WTC11 (cell line): ENCODE data around the gene CRBN. TPM values are rescaled to one million over a fixed set of nuclear protein-coding genes. Genes with fewer than 3 reads are reported as not detected.

ENCODE experiments used
- ATAC-seq: fragments of 200-7000 bp; cut with Tn5 transposase; 2 replicates; pipeline ENCODE4 v1.10.0; 2021; ENCODE audit warnings: mild to moderate bottlenecking, moderate library complexity
- CTCF ChIA-PET: fragments of 300-600 bp; sonication (Branson Sonifier 250); formaldehyde crosslinking; loops from one replicate; lab custom pipeline; 2021; ENCODE audit warnings: antibody characterized with exemption; lab: Charles Lee
- POLR2A ChIA-PET: fragments of 350-600 bp; sonication (Branson Sonifier 250); formaldehyde crosslinking; loops from one replicate; lab custom pipeline; 2021; ENCODE audit warnings: antibody characterized with exemption; lab: Charles Lee
- DNase-seq: peaks from one replicate; pipeline ENCODE4 v3.0.0; 2021; ENCODE audit warnings: low spot score
- H3K27ac Mint-ChIP-seq: 2 replicates; pipeline ENCODE4 v1.8.0; 2021; ENCODE audit warnings: mixed read lengths
- H3K27me3 Mint-ChIP-seq: 2 replicates; pipeline ENCODE4 v1.8.0; 2021; ENCODE audit warnings: low read depth, mild to moderate bottlenecking, moderate library complexity, mixed read lengths
- H3K36me3 Mint-ChIP-seq: 2 replicates; pipeline ENCODE4 v1.8.0; 2021; ENCODE audit warnings: mixed read lengths
- H3K4me1 Mint-ChIP-seq: 2 replicates; pipeline ENCODE4 v1.8.0; 2022; ENCODE audit warnings: mixed read lengths
- H3K4me3 Mint-ChIP-seq: 2 replicates; pipeline ENCODE4 v1.8.0; 2021; ENCODE audit warnings: mild to moderate bottlenecking, moderate library complexity, mixed read lengths
- H3K9me3 Mint-ChIP-seq: 2 replicates; pipeline ENCODE4 v1.8.0; 2021; ENCODE audit warnings: mixed read lengths
- ATF2 ChIP-seq: sonication (generic); formaldehyde crosslinking; IDR thresholded peaks from 2 replicates; pipeline ENCODE4 v1.8.1; 2022; ENCODE audit warnings: low read depth, missing genetic modification reagents, borderline replicate concordance
- E2F1 ChIP-seq: sonication (generic); formaldehyde crosslinking; IDR thresholded peaks from 2 replicates; pipeline ENCODE4 v1.8.0; 2022; ENCODE audit warnings: mild to moderate bottlenecking, missing genetic modification reagents
- ELF4 ChIP-seq: sonication (generic); formaldehyde crosslinking; IDR thresholded peaks from 2 replicates; pipeline ENCODE4 v1.8.1; 2022; ENCODE audit warnings: low read depth, mild to moderate bottlenecking, moderate library complexity, missing genetic modification reagents
- ETV6 ChIP-seq: sonication (generic); formaldehyde crosslinking; IDR thresholded peaks from 2 replicates; pipeline ENCODE4 v1.8.1; 2022; ENCODE audit warnings: mild to moderate bottlenecking, missing genetic modification reagents
- FOXK1 ChIP-seq: sonication (generic); formaldehyde crosslinking; IDR thresholded peaks from 2 replicates; pipeline ENCODE4 v1.8.0; 2022; ENCODE audit warnings: mild to moderate bottlenecking, moderate library complexity, missing genetic modification reagents
- GRHL2 ChIP-seq: fragments of 250-450 bp; sonication (Bioruptor Pico); IDR thresholded peaks from 2 replicates; pipeline ENCODE4 v1.8.0; 2022; ENCODE audit warnings: mild to moderate bottlenecking, moderate library complexity; ENCODE audit not compliant: insufficient replicate concordance, severe bottlenecking
- HMGA2 ChIP-seq: fragments of 250-450 bp; sonication (Bioruptor Pico); IDR thresholded peaks from 2 replicates; pipeline ENCODE4 v1.4.0; 2021; ENCODE audit warnings: mild to moderate bottlenecking, moderate library complexity
- MXD4 ChIP-seq: fragments of 250-450 bp; sonication (Bioruptor Pico); IDR thresholded peaks from 2 replicates; pipeline ENCODE4 v1.8.0; 2021; ENCODE audit warnings: mild to moderate bottlenecking, moderate library complexity, borderline replicate concordance
- NFATC4 ChIP-seq: fragments of 250-450 bp; sonication (Bioruptor Pico); IDR thresholded peaks from 2 replicates; pipeline ENCODE4 v1.9.0; 2021; ENCODE audit warnings: mild to moderate bottlenecking
- OVOL2 ChIP-seq: fragments of 250-450 bp; sonication (Bioruptor Pico); IDR thresholded peaks from 2 replicates; pipeline ENCODE4 v1.9.0; 2021; ENCODE audit warnings: mild to moderate bottlenecking, borderline replicate concordance
- PRDM15 ChIP-seq: sonication (generic); formaldehyde crosslinking; IDR thresholded peaks from 2 replicates; pipeline ENCODE4 v1.8.0; 2022; ENCODE audit warnings: missing genetic modification reagents
- PRRX2 ChIP-seq: fragments of 250-450 bp; sonication (Bioruptor Pico); IDR thresholded peaks from 2 replicates; pipeline ENCODE4 v1.8.0; 2021; ENCODE audit warnings: mild to moderate bottlenecking
- SP1 ChIP-seq: sonication (generic); formaldehyde crosslinking; conservative IDR thresholded peaks from 2 replicates; pipeline ENCODE4 v1.8.1; 2022; ENCODE audit warnings: missing genetic modification reagents
- STAT6 ChIP-seq: sonication (generic); formaldehyde crosslinking; conservative IDR thresholded peaks from 2 replicates; pipeline ENCODE4 v1.8.1; 2023; ENCODE audit warnings: mild to moderate bottlenecking, low read depth, missing genetic modification reagents, moderate library complexity
- ZBTB43 ChIP-seq: sonication (generic); formaldehyde crosslinking; IDR thresholded peaks from 2 replicates; pipeline ENCODE4 v1.8.1; 2023; ENCODE audit warnings: mild to moderate bottlenecking, missing genetic modification reagents
- ZNF425 ChIP-seq: fragments of 250-450 bp; sonication (Bioruptor Pico); conservative IDR thresholded peaks from 2 replicates; pipeline ENCODE4 v1.9.0; 2021; ENCODE audit warnings: mild to moderate bottlenecking
- ZNF512 ChIP-seq: sonication (generic); formaldehyde crosslinking; IDR thresholded peaks from 2 replicates; pipeline ENCODE4 v1.8.1; 2022; ENCODE audit warnings: missing genetic modification reagents, borderline replicate concordance
- ZSCAN18 ChIP-seq: fragments of 250-450 bp; sonication (Bioruptor Pico); IDR thresholded peaks from 2 replicates; pipeline ENCODE4 v2.1.2; 2022; ENCODE audit warnings: mild to moderate bottlenecking, moderate library complexity
- total RNA-seq: library from RNA; stranded (reverse); gene quantifications from 3 replicates; pipeline ENCODE4 v1.2.3, GENCODE V29; 2021

CRBN gene
- total RNA-seq, 1 experiment from 2014 or later, result 24.4 TPM

- TF ChIP-seq NFATC4 (CRISPR knock-in tag) (no peak), HMGA2 (CRISPR knock-in tag) (no peak), ETV6 (CRISPR knock-in tag) (no peak), GRHL2 (CRISPR knock-in tag) (no peak), ZBTB43 (no peak), OVOL2 (CRISPR knock-in tag) (no peak), PRRX2 (CRISPR knock-in tag) (no peak), E2F1 (no peak), ZNF512 (CRISPR knock-in tag) (no peak), ZSCAN18 (CRISPR knock-in tag) (no peak), ELF4 (no peak), SP1 (CRISPR knock-in tag) (no peak), PRDM15 (CRISPR knock-in tag) (no peak), ATF2 (CRISPR knock-in tag) (no peak)
- TF ChIP-seq, all 79 proteins: peak for 0
- Mint-ChIP-seq H3K4me1 (no peaks in the 10 kb centered on the region), H3K9me3 (no peaks in the 10 kb centered on the region), H3K27ac (no peak overlapping the region), H3K4me3 (no peak overlapping the region), H3K36me3 (peaks cover 34% of the 10 kb centered on the region), H3K27me3 (no peaks in the 10 kb centered on the region)
- ChIA-PET CTCF (no interaction called here), POLR2A (no interaction called here)
- no peak for ATAC-seq
- no peak for DNase-seq
Observed at GRCh38 chr3:3134750-3135448, 44.6 kb downstream of the CRBN start.

GRCh38 chr3:3133500-3133899 lies 46.0 kb downstream of the CRBN start:
- Mint-ChIP-seq H3K27me3 (no peaks in the 10 kb centered on the region), H3K4me3 (no peak overlapping the region), H3K4me1 (no peaks in the 10 kb centered on the region), H3K9me3 (peaks cover 3% of the 10 kb centered on the region), H3K36me3 (peaks cover 34% of the 10 kb centered on the region), H3K27ac (no peak overlapping the region)
- CTCF ChIA-PET, result interaction anchor here (1.1 kb wide), 1 partner anchor 46 kb away, joined by 3 read pairs; no protein-coding TSS in a partner anchor
- DNase-seq (no peak), ATAC-seq (no peak)
- POLR2A ChIA-PET, result no interaction called here
- TF ChIP-seq ZNF425 (CRISPR knock-in tag) (no peak), STAT6 (CRISPR knock-in tag) (no peak), FOXK1 (CRISPR knock-in tag) (no peak), MXD4 (no peak), HMGA2 (CRISPR knock-in tag) (no peak)
